ENCODE measurements around the gene CTNNA1.

DNA sequence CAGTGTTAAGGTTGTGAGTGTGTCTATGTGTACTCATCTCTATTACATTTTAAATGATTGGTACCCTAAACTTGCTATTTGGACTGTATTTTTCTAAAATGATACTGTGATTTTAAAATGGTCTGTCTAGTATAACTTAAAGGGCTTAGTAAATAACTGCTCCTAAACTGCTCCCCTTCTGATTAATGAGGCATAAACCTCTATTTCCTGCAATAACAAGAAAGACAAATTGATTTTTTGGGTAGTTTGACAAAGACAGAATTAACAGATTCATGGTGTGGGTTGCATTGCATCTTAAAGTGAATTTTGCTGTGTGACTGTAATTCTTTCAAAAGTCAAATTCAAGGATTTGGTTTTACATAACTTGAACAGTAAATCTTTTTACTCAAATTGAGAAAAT, 130.0 kb downstream of the CTNNA1 start:
- TF ChIP-seq EZH2phosphoT487 (IDR thresholded peaks at IDR 0.05; ENCODE audit: insufficient read depth, low read depth), result no peak
- no peak for TF ChIP-seq EZH2 (IDR thresholded peaks at IDR 0.05; ENCODE audit: insufficient read depth, poor library complexity, severe bottlenecking)
